Mucosa of descending colon (tissue), 3 donors: ENCODE measurements around the gene ALG6. TPM values are rescaled to one million over a fixed set of nuclear protein-coding genes. Genes with fewer than 3 reads are reported as not detected.
A peak's percentile ranks its signal among the peaks of the same experiment; 100 is the strongest.

Experiments
- ATAC-seq: fragments of 200-7000 bp; cut with Tn5 transposase; one replicate; pipeline ENCODE4 v1.9.1; 2020; ENCODE audit warnings: mild to moderate bottlenecking, moderate library complexity
- DNase-seq, 3 donors: peaks; one replicate each; pipeline ENCODE4 v3.0.0-alpha.2; 2020
- H3K36me3 ChIP-seq: fragments of 200-600 bp; one replicate; pipeline ENCODE4 v1.8.0; 2021; ENCODE audit warnings: low read depth, mild to moderate bottlenecking
- H3K4me1 ChIP-seq: fragments of 200-600 bp; one replicate; pipeline ENCODE4 v1.8.0; 2021; ENCODE audit warnings: low read depth, mild to moderate bottlenecking
- H3K4me3 ChIP-seq: fragments of 200-600 bp; one replicate; pipeline ENCODE4 v1.8.0; 2021; ENCODE audit warnings: mild to moderate bottlenecking
- H3K9me3 ChIP-seq: fragments of 200-600 bp; one replicate; pipeline ENCODE4 v1.8.0; 2021; ENCODE audit warnings: mild to moderate bottlenecking
- intact Hi-C, 2 donors: fragments of 100-400 bp; cut with DNase I in 1 of 2; cut with micrococcal nuclease in 1 of 2; formaldehyde crosslinking; loops; one replicate each; pipeline versions ENCODE4 v1.11.0 to v1.11.1; 2022; cut with DNase I, micrococcal nuclease
- microRNA-seq: library from miRNA; unstranded; fragments of <30 nt; microRNA quantifications from one replicate; pipeline ENCODE4, GENCODE V29; 2019
- total RNA-seq, 3 donors: library from RNA; stranded (reverse); fragmentation: NEBNext Ultra II Directional in 2 of 3; extraction: Animal tissue kit (Norgen Biotek cat#: 25700) in 2 of 3; gene quantifications; one replicate each; pipeline versions ENCODE4 v1.2.1 to v1.2.4, GENCODE V29; 2021 to 2023
- TF ChIP-seq, protein P1 (sequence below): fragments of 200-600 bp; IDR thresholded peaks from one replicate; pipeline ENCODE4 v1.8.0; 2022; ENCODE audit warnings: antibody characterized with exemption, mild to moderate bottlenecking
- donor health status: DM: no; HTN: no; CAD: no; lungs with moderate emphysema.
- donor health status: DM: no; HTN: no; CAD: no.
- donor health status: DM: no; HTN: yes; CAD: no.

ALG6 gene
- total RNA-seq, 3 donors from 2014 or later: 9.2 to 14.5 (median 13.7) TPM

DNA sequence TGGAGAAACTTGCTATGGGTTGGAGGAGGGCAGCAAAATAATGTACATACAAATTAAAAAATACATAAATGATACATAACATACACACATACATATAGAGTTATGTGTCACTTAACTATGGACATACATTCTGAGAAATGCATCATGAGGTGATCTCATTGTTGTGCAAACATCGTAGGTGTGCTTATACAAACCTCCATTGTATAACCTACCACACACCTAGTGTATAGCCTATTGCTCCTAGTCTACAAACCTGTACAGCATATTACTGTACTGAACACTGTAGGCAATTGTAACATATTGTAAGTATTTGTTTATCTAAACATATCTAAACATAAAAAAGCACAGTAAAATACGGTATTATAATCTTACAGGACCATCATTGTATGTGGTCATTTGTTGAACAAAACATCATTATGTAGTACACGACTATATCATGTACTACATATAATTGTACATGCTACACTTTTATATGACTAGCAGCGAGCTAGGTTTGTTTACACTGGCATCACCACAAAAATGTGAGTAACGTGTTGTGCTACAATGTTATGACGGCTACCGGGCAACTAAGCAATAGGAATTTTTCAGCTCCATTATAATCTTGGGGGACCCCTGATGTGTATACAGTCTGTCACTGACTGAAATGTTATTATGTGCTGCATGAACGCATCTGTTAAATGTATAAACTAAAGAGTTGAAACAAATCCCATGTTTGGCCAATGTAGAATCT, 120.1 kb downstream of the ALG6 start:
- intact Hi-C loops: no loop called here
- DNase-seq: peak in 1 of 3 donors; percentile 8
- Histone ChIP-seq H3K4me1 (peaks cover 9% of the 10 kb centered on the region), H3K36me3 (no peaks in the 10 kb centered on the region), H3K9me3 (no peaks in the 10 kb centered on the region), H3K4me3 (no peak overlapping the region)
- TF ChIP-seq, protein P1, sequence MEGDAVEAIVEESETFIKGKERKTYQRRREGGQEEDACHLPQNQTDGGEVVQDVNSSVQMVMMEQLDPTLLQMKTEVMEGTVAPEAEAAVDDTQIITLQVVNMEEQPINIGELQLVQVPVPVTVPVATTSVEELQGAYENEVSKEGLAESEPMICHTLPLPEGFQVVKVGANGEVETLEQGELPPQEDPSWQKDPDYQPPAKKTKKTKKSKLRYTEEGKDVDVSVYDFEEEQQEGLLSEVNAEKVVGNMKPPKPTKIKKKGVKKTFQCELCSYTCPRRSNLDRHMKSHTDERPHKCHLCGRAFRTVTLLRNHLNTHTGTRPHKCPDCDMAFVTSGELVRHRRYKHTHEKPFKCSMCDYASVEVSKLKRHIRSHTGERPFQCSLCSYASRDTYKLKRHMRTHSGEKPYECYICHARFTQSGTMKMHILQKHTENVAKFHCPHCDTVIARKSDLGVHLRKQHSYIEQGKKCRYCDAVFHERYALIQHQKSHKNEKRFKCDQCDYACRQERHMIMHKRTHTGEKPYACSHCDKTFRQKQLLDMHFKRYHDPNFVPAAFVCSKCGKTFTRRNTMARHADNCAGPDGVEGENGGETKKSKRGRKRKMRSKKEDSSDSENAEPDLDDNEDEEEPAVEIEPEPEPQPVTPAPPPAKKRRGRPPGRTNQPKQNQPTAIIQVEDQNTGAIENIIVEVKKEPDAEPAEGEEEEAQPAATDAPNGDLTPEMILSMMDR: no peak
- ATAC-seq: peak; percentile 88

Small RNAs within 50 kb of the gene (microRNA-seq; reads per million reads assigned to microRNA genes)
- gene MIR6068: not detected

Other genes starting within 250 kb of the ALG6 start
- gene FOXD3, start 45.1 kb upstream of the ALG6 start, total RNA-seq: 1 to 10 TPM in 1 of 3 donors, under 1 TPM in 2; 0.14 to 5.0 (median 0.55) TPM
- gene ITGB3BP, start 155.6 kb downstream of the ALG6 start, total RNA-seq: 10 to 100 TPM; 11.8 to 16.8 (median 12.9) TPM
- gene EFCAB7, start 155.9 kb downstream of the ALG6 start, total RNA-seq: 1 to 10 TPM; 3.9 to 5.2 (median 4.9) TPM
- 100 to 1,000 TPM in 1 of 3 donors, 10 to 100 TPM in 2; 81.0 to 116 (median 87.3) TPM for gene PGM1, start 225.8 kb downstream of the ALG6 start, total RNA-seq